Nephron progenitor cell (in vitro differentiated cells): ENCODE data around the gene GALT.

Experiments
- DNase-seq: peaks from one replicate; pipeline ENCODE4 v3.0.0; 2021
- H3K27ac Mint-ChIP-seq: 2 replicates; pipeline ENCODE4 v1.8.0; 2021; ENCODE audit warnings: mild to moderate bottlenecking, moderate library complexity, mixed read lengths
- H3K27me3 Mint-ChIP-seq: 2 replicates; pipeline ENCODE4 v1.8.0; 2021; ENCODE audit warnings: mild to moderate bottlenecking, low read depth, mixed read lengths; ENCODE audit not compliant: poor library complexity
- H3K36me3 Mint-ChIP-seq: 2 replicates; pipeline ENCODE4 v1.8.0; 2021; ENCODE audit warnings: low read depth, mixed read lengths
- H3K4me1 Mint-ChIP-seq: 2 replicates; pipeline ENCODE4 v1.8.0; 2021; ENCODE audit warnings: mixed read lengths
- H3K4me3 Mint-ChIP-seq: 2 replicates; pipeline ENCODE4 v1.8.0; 2021; ENCODE audit warnings: mild to moderate bottlenecking, moderate library complexity, mixed read lengths
- H3K9me3 Mint-ChIP-seq: 2 replicates; pipeline ENCODE4 v1.8.0; 2021; ENCODE audit warnings: mild to moderate bottlenecking, moderate library complexity, mixed read lengths
- CTCF ChIP-seq: fragments of 200-600 bp; sonication (generic); IDR thresholded peaks from 2 replicates; pipeline ENCODE4 v1.5.0; 2021; ENCODE audit warnings: antibody characterized with exemption

The GALT gene

GRCh38 chr9:34690983-34691935 lies 44.8 kb downstream of the GALT start, which contains the start of gene CCL19:
CCL19 (minus strand) TSS chr9:34691276; CDS start chr9:34691139, 137 bp downstream.
- DNase-seq = no peak

GRCh38 chr9:34691936-34692315 lies 45.5 kb downstream of the GALT start:
- H3K9me3 Mint-ChIP-seq = peaks cover 8% of the 10 kb centered on the region
- no peak for DNase-seq
- H3K27ac Mint-ChIP-seq = no peak overlapping the region
- peaks cover 17% of the 10 kb centered on the region for H3K36me3 Mint-ChIP-seq
- H3K27me3 Mint-ChIP-seq = peaks cover 18% of the 10 kb centered on the region
- peaks cover 43% of the 10 kb centered on the region for H3K4me1 Mint-ChIP-seq
- no peak for TF ChIP-seq CTCF
- no peak overlapping the region for H3K4me3 Mint-ChIP-seq

More at GRCh38 chr9:34690983-34691935, 44.8 kb downstream of the GALT start, which contains the start of gene CCL19:
- peaks cover 8% of the 10 kb centered on the region for H3K9me3 Mint-ChIP-seq
- H3K36me3 Mint-ChIP-seq = peaks cover 17% of the 10 kb centered on the region
- H3K27ac Mint-ChIP-seq = no peak within 1 kb of the TSS
- no peak for TF ChIP-seq CTCF
- H3K4me3 Mint-ChIP-seq = no peak within 1 kb of the TSS
- peaks cover 49% of the 10 kb centered on the region for H3K4me1 Mint-ChIP-seq
- peaks cover 12% of the 10 kb centered on the region for H3K27me3 Mint-ChIP-seq

- peaks cover 8% of the 10 kb centered on the region for H3K9me3 Mint-ChIP-seq
- peaks cover 17% of the 10 kb centered on the region for H3K36me3 Mint-ChIP-seq
These were observed 47.1 kb downstream of the GALT start for GRCh38 chr9:34693560-34693959.

GRCh38 chr9:34694811-34695210 lies 48.3 kb downstream of the GALT start:
- Mint-ChIP-seq H3K27me3 (peaks cover 45% of the 10 kb centered on the region), H3K4me3 (no peak overlapping the region), H3K27ac (no peak overlapping the region), H3K36me3 (peaks cover 17% of the 10 kb centered on the region), H3K4me1 (peaks cover 15% of the 10 kb centered on the region), H3K9me3 (peaks cover 8% of the 10 kb centered on the region)
- no peak for DNase-seq
- TF ChIP-seq CTCF = no peak

More at GRCh38 chr9:34693560-34693959, 47.1 kb downstream of the GALT start:
- Mint-ChIP-seq H3K27me3 (peaks cover 32% of the 10 kb centered on the region), H3K27ac (no peak overlapping the region), H3K4me3 (no peak overlapping the region), H3K4me1 (peaks cover 27% of the 10 kb centered on the region)
- no peak for TF ChIP-seq CTCF
- DNase-seq = no peak
